ENCODE results near the gene CTAGE1. TPM values are rescaled to one million over a fixed set of nuclear protein-coding genes. Genes with fewer than 3 reads are reported as not detected.

Gene CTAGE1
- total RNA-seq (2014; rRNA removed) = not detected in 2 replicates
- not detected for Bru-seq, nascent RNA
- percentile 12 among the genes with signal in this experiment for BruChase-seq, experiment 1, labeled RNA remaining after a 6-hour chase
- percentile 18 among the genes with signal in this experiment for BruChase-seq, experiment 2, labeled RNA remaining after a 2-hour chase
- long read RNA-seq = 0 reads

GRCh38 chr18:22417496-22418188 is at the start of gene CTAGE1:
TSS of gene CTAGE1 (minus strand) at chr18:22417915. CDS start at chr18:22417811, 104 bp downstream.
- POLR2A ChIA-PET (ENCODE audit: unreplicated experiment) = no interaction called here
- CTCF ChIA-PET = no interaction called here
- no peak within 1 kb of the TSS for H3K9ac ChIP-seq (ENCODE audit: low read length)
- H3K36me3 ChIP-seq (ENCODE audit: low read depth, low read length) = no peaks in the 10 kb centered on the region
- TF ChIP-seq CTCF (conservative IDR thresholded peaks at IDR 0.05; ENCODE audit: low read depth, low read length) = no peak
- TF ChIP-seq EZH2phosphoT487 (IDR thresholded peaks at IDR 0.05; ENCODE audit: borderline replicate concordance, low read length) = no peak
- no peak for TF ChIP-seq EZH2 (IDR thresholded peaks at IDR 0.05; ENCODE audit: low read length, unreplicated experiment)
- intact Hi-C loops (cut with micrococcal nuclease) = no loop called here
- H3K9me2 ChIP-seq (replicated peaks; ENCODE audit: low read length) = no peaks in the 10 kb centered on the region
- BruUV-seq (replicated peaks) = no TSS peak
- H3K4me2 ChIP-seq (ENCODE audit: low read length) = no peak within 1 kb of the TSS
- no peak within 1 kb of the TSS for H2AFZ ChIP-seq (ENCODE audit: low read length)
- H3K27ac ChIP-seq (ENCODE audit: low read length) = no peak within 1 kb of the TSS
- no peaks in the 10 kb centered on the region for H4K20me1 ChIP-seq (ENCODE audit: low read length)
- no peaks in the 10 kb centered on the region for H3K27me3 ChIP-seq (ENCODE audit: low read length)
- ATAC-seq (no peak), DNase-seq (no peak)
- no peaks in the 10 kb centered on the region for H3F3A ChIP-seq (ENCODE audit: low read length, unreplicated experiment)
- H3K79me2 ChIP-seq (ENCODE audit: low read length) = no peaks in the 10 kb centered on the region
- no peak within 1 kb of the TSS for H3K4me3 ChIP-seq (ENCODE audit: low read length)
- H3K4me1 ChIP-seq (ENCODE audit: insufficient read depth, low read length) = peaks cover 5% of the 10 kb centered on the region
- no peaks in the 10 kb centered on the region for H3K9me3 ChIP-seq (ENCODE audit: low read length)

GRCh38 chr18:22466608-22467395 is 49.1 kb upstream of the CTAGE1 start:
- Histone ChIP-seq H3K4me3 (ENCODE audit: low read length) (peak overlapping the region; percentile 57), H3K9me3 (ENCODE audit: low read length) (no peaks in the 10 kb centered on the region), H3F3A (ENCODE audit: low read length, unreplicated experiment) (peaks cover 3% of the 10 kb centered on the region), H2AFZ (ENCODE audit: low read length) (no peak overlapping the region), H3K27me3 (ENCODE audit: low read length) (no peaks in the 10 kb centered on the region), H3K9ac (ENCODE audit: low read length) (peak overlapping the region; percentile 84), H4K20me1 (ENCODE audit: low read length) (no peaks in the 10 kb centered on the region), H3K4me2 (ENCODE audit: low read length) (peak overlapping the region; percentile 85), H3K79me2 (ENCODE audit: low read length) (no peaks in the 10 kb centered on the region), H3K36me3 (ENCODE audit: low read depth, low read length) (peaks cover 4% of the 10 kb centered on the region; the same call in 1 of the 2 replicates), H3K4me1 (ENCODE audit: insufficient read depth, low read length) (peaks cover 64% of the 10 kb centered on the region), H3K9me2 (replicated peaks; ENCODE audit: low read length) (no peaks in the 10 kb centered on the region), H3K27ac (ENCODE audit: low read length) (peak overlapping the region; percentile 98)
- POLR2A ChIA-PET (ENCODE audit: unreplicated experiment) = interaction anchor here (0.6 to 1.0 kb wide), 5 partner anchors 89 to 867 kb away, joined by 3 to 5 read pairs (median 3); no protein-coding TSS in a partner anchor
- TF ChIP-seq EZH2 (IDR thresholded peaks at IDR 0.05; ENCODE audit: low read length, unreplicated experiment) (no peak), CTCF (conservative IDR thresholded peaks at IDR 0.05; ENCODE audit: low read depth, low read length) (no peak), EZH2phosphoT487 (IDR thresholded peaks at IDR 0.05; ENCODE audit: borderline replicate concordance, low read length) (no peak)
- DNase-seq (peak; percentile 96), ATAC-seq (peak; percentile 75)
- TSS peak; percentile 61 for BruUV-seq (replicated peaks)
- CTCF ChIA-PET = interaction anchor here (0.6 to 0.8 kb wide), 2 partner anchors 92 to 184 kb away, joined by 3 read pairs; no protein-coding TSS in a partner anchor
- intact Hi-C loops (cut with micrococcal nuclease) = loop anchor here (1.0 to 5.0 kb wide), 5 partner anchors 80 to 550 kb away; no protein-coding TSS in a partner anchor

All from PC-3 (cell line).